ENCODE data around the gene ZMYND15. TPM values are rescaled to one million over a fixed set of nuclear protein-coding genes. Genes with fewer than 3 reads are reported as not detected.

ZMYND15 gene
- polyA plus RNA-seq, 1 donor (not counting 4 experiments of a cell fraction or from before 2014, with no cell fraction given): 0.25 TPM

GRCh38 chr17:4708436-4708835, 31.2 kb upstream of the ZMYND15 start:
- no peaks in the 10 kb centered on the region for H3K9me3 ChIP-seq (ENCODE audit: control insufficient read depth, low read depth, low read length)
- no peak for TF ChIP-seq EZH2 (IDR thresholded peaks at IDR 0.05; ENCODE audit: low read length)
- TF ChIP-seq CTCF (optimal IDR thresholded peaks at IDR 0.05 in 1 of 3, IDR thresholded peaks at IDR 0.05 in 1 of 3, conservative IDR thresholded peaks at IDR 0.05 in 1 of 3; ENCODE audit: extremely low read depth in 1 of 3, insufficient read depth in 2 of 3, low read length in 3 of 3): no peak
- H3K4me3 ChIP-seq (ENCODE audit: control insufficient read depth in 2 of 3, extremely low read depth in 1 of 3, insufficient read depth in 2 of 3, low read depth in 1 of 3, low read length in 3 of 3): no peak overlapping the region
- H3K27ac ChIP-seq (ENCODE audit: control insufficient read depth, insufficient read depth, low read length): no peak overlapping the region
- no peaks in the 10 kb centered on the region for H4K20me1 ChIP-seq (ENCODE audit: control insufficient read depth, extremely low read depth, insufficient read depth, low read length)
- H2AFZ ChIP-seq (ENCODE audit: control insufficient read depth, low read length): no peak overlapping the region
- no peaks in the 10 kb centered on the region for H3K36me3 ChIP-seq (ENCODE audit: control insufficient read depth in 2 of 2, extremely low read depth in 1 of 2, insufficient read depth in 2 of 2, low read length in 2 of 2)
- peaks cover 9% of the 10 kb centered on the region for H3K4me1 ChIP-seq (ENCODE audit: control insufficient read depth, extremely low read depth, insufficient read depth, low read length)
- no peak overlapping the region for H3K4me2 ChIP-seq (ENCODE audit: control insufficient read depth, extremely low read depth, insufficient read depth, low read depth, low read length)
- no peaks in the 10 kb centered on the region for H3K9me1 ChIP-seq (ENCODE audit: control insufficient read depth, extremely low read depth, insufficient read depth, low read length)
- DNase-seq (ENCODE audit: low read depth, low spot score): no peak
- no peaks in the 10 kb centered on the region for H3K27me3 ChIP-seq (ENCODE audit: control insufficient read depth, extremely low read depth, insufficient read depth, low read length)
- no peak for FAIRE-seq
- H3K79me2 ChIP-seq (ENCODE audit: control insufficient read depth, insufficient read depth, low read length): peaks cover 5% of the 10 kb centered on the region
- H3K9ac ChIP-seq (ENCODE audit: control insufficient read depth, extremely low read depth, insufficient read depth, low read length): no peak overlapping the region
- dilution Hi-C loops (cut with MboI; ENCODE audit: extremely low pct_ligation_motif_present, low sequenced_read_pairs): no loop called here

- peak; percentile 83 for FAIRE-seq
- peak; percentile 83 for DNase-seq (ENCODE audit: low read depth, low spot score)
- TF ChIP-seq EZH2 (IDR thresholded peaks at IDR 0.05; ENCODE audit: low read length) (no peak), CTCF (optimal IDR thresholded peaks at IDR 0.05 in 1 of 3, IDR thresholded peaks at IDR 0.05 in 1 of 3, conservative IDR thresholded peaks at IDR 0.05 in 1 of 3; ENCODE audit: extremely low read depth in 1 of 3, insufficient read depth in 2 of 3, low read length in 3 of 3) (peak; percentile 71 to 79 (median 76))
- H3K36me3 ChIP-seq (ENCODE audit: control insufficient read depth in 2 of 2, extremely low read depth in 1 of 2, insufficient read depth in 2 of 2, low read length in 2 of 2): no peaks in the 10 kb centered on the region
- H3K4me1 ChIP-seq (ENCODE audit: control insufficient read depth, extremely low read depth, insufficient read depth, low read length): peaks cover 9% of the 10 kb centered on the region
- peak within 1 kb of the TSS; percentile 72 for H3K4me2 ChIP-seq (ENCODE audit: control insufficient read depth, extremely low read depth, insufficient read depth, low read depth, low read length)
- dilution Hi-C loops (cut with MboI; ENCODE audit: extremely low pct_ligation_motif_present, low sequenced_read_pairs): no loop called here
- H3K27ac ChIP-seq (ENCODE audit: control insufficient read depth, insufficient read depth, low read length): peak within 1 kb of the TSS; percentile 27
- H3K9ac ChIP-seq (ENCODE audit: control insufficient read depth, extremely low read depth, insufficient read depth, low read length): peak within 1 kb of the TSS; percentile 67
- H3K9me3 ChIP-seq (ENCODE audit: control insufficient read depth, low read depth, low read length): no peaks in the 10 kb centered on the region
- H4K20me1 ChIP-seq (ENCODE audit: control insufficient read depth, extremely low read depth, insufficient read depth, low read length): no peaks in the 10 kb centered on the region
- no peaks in the 10 kb centered on the region for H3K27me3 ChIP-seq (ENCODE audit: control insufficient read depth, extremely low read depth, insufficient read depth, low read length)
- H2AFZ ChIP-seq (ENCODE audit: control insufficient read depth, low read length): peak within 1 kb of the TSS; percentile 76
- no peaks in the 10 kb centered on the region for H3K79me2 ChIP-seq (ENCODE audit: control insufficient read depth, insufficient read depth, low read length)
- peak within 1 kb of the TSS; percentile 58 to 78 (median 70) for H3K4me3 ChIP-seq (ENCODE audit: control insufficient read depth in 2 of 3, extremely low read depth in 1 of 3, insufficient read depth in 2 of 3, low read depth in 1 of 3, low read length in 3 of 3)
- H3K9me1 ChIP-seq (ENCODE audit: control insufficient read depth, extremely low read depth, insufficient read depth, low read length): no peaks in the 10 kb centered on the region
Measured at GRCh38 chr17:4709794-4710692, 29.6 kb upstream of the ZMYND15 start, which contains the start of gene ARRB2. Gene ARRB2, plus strand, starts transcription at chr17:4710632. Its CDS starts 90 bp downstream, at chr17:4710722.

All from keratinocyte (primary cell).